ENCODE results near the gene OR6S1.
"Not testable (repeated sequence)": the region's sequence is repeated elsewhere in the genome, so short reads cannot be mapped to it uniquely, and the experiment has no call there.

OR6S1 gene

GRCh38 chr14:20597108-20597507 lies 44.4 kb downstream of the OR6S1 start:
- no peaks in the 10 kb centered on the region for H3K79me2 ChIP-seq (ENCODE audit: control insufficient read depth, low read length)
- peaks cover 4% of the 10 kb centered on the region; the same call in 1 of the 2 replicates for H3K27me3 ChIP-seq (ENCODE audit: control insufficient read depth, low read length)
- H3F3A ChIP-seq (ENCODE audit: control insufficient read depth, insufficient read depth), result no peaks in the 10 kb centered on the region
- H3K4me1 ChIP-seq (ENCODE audit: control insufficient read depth, low read length), result no peaks in the 10 kb centered on the region
- no peaks in the 10 kb centered on the region for H3K9me2 ChIP-seq (replicated peaks; ENCODE audit: control insufficient read depth, low read length)
- no peak for TF ChIP-seq EZH2phosphoT487 (IDR thresholded peaks at IDR 0.05; ENCODE audit: borderline replicate concordance, low read length)
- no peak for TF ChIP-seq CTCF (IDR thresholded peaks at IDR 0.05; ENCODE audit: low read depth, low read length, poor library complexity, severe bottlenecking)
- no peak overlapping the region for H3K4me3 ChIP-seq (ENCODE audit: low read length)
- no peak overlapping the region for H3K27ac ChIP-seq (ENCODE audit: low read depth, low read length)
- H3K36me3 ChIP-seq (ENCODE audit: control insufficient read depth, low read length), result no peaks in the 10 kb centered on the region
- no peaks in the 10 kb centered on the region for H3K9me3 ChIP-seq (ENCODE audit: control insufficient read depth, insufficient read depth, low read length)
- no peaks in the 10 kb centered on the region for H4K20me1 ChIP-seq (ENCODE audit: control insufficient read depth, insufficient read depth, low read depth, low read length)
- H3K4me2 ChIP-seq (ENCODE audit: low read length), result no peak overlapping the region

- not testable (repeated sequence) for H3K36me3 ChIP-seq (ENCODE audit: control insufficient read depth, low read length); H4K20me1 ChIP-seq (ENCODE audit: control insufficient read depth, insufficient read depth, low read depth, low read length); H3K4me1 ChIP-seq (ENCODE audit: control insufficient read depth, low read length); H3K9me2 ChIP-seq (replicated peaks; ENCODE audit: control insufficient read depth, low read length); H3K9me3 ChIP-seq (ENCODE audit: control insufficient read depth, insufficient read depth, low read length); H3K27ac ChIP-seq (ENCODE audit: low read depth, low read length); H3K4me2 ChIP-seq (ENCODE audit: low read length); H3K4me3 ChIP-seq (ENCODE audit: low read length); H3K79me2 ChIP-seq (ENCODE audit: control insufficient read depth, low read length); H3K27me3 ChIP-seq (ENCODE audit: control insufficient read depth, low read length); H3F3A ChIP-seq (ENCODE audit: control insufficient read depth, insufficient read depth)
Measured at GRCh38 chr14:20595726-20596125, 45.8 kb downstream of the OR6S1 start.

- Histone ChIP-seq H3K79me2 (ENCODE audit: control insufficient read depth, low read length) (no peaks in the 10 kb centered on the region), H4K20me1 (ENCODE audit: control insufficient read depth, insufficient read depth, low read depth, low read length) (no peaks in the 10 kb centered on the region), H3K9me3 (ENCODE audit: control insufficient read depth, insufficient read depth, low read length) (no peaks in the 10 kb centered on the region), H3K4me3 (ENCODE audit: low read length) (no peak overlapping the region), H3K4me1 (ENCODE audit: control insufficient read depth, low read length) (no peaks in the 10 kb centered on the region), H3K27ac (ENCODE audit: low read depth, low read length) (no peak overlapping the region), H3K4me2 (ENCODE audit: low read length) (no peak overlapping the region), H3F3A (ENCODE audit: control insufficient read depth, insufficient read depth) (no peaks in the 10 kb centered on the region), H3K27me3 (ENCODE audit: control insufficient read depth, low read length) (peaks cover 4% of the 10 kb centered on the region; the same call in 1 of the 2 replicates), H3K36me3 (ENCODE audit: control insufficient read depth, low read length) (no peaks in the 10 kb centered on the region), H3K9me2 (replicated peaks; ENCODE audit: control insufficient read depth, low read length) (no peaks in the 10 kb centered on the region)
- TF ChIP-seq EZH2phosphoT487 (IDR thresholded peaks at IDR 0.05; ENCODE audit: borderline replicate concordance, low read length), result no peak
Measured at GRCh38 chr14:20592574-20592973, 48.9 kb downstream of the OR6S1 start.

GRCh38 chr14:20591235-20591634 lies 50.3 kb downstream of the OR6S1 start, which contains the start of gene RNASE12:
Gene RNASE12, minus strand, starts transcription at chr14:20591376. Its CDS starts 653 bp downstream, at chr14:20590723.
- no peaks in the 10 kb centered on the region for H3K36me3 ChIP-seq (ENCODE audit: control insufficient read depth, low read length)
- no peak within 1 kb of the TSS for H3K4me2 ChIP-seq (ENCODE audit: low read length)
- no peak within 1 kb of the TSS for H3K27ac ChIP-seq (ENCODE audit: low read depth, low read length)
- H3K79me2 ChIP-seq (ENCODE audit: control insufficient read depth, low read length), result no peaks in the 10 kb centered on the region
- no peaks in the 10 kb centered on the region for H3K9me3 ChIP-seq (ENCODE audit: control insufficient read depth, insufficient read depth, low read length)
- TF ChIP-seq EZH2phosphoT487 (IDR thresholded peaks at IDR 0.05; ENCODE audit: borderline replicate concordance, low read length) (no peak), CTCF (IDR thresholded peaks at IDR 0.05; ENCODE audit: low read depth, low read length, poor library complexity, severe bottlenecking) (no peak)
- no peak within 1 kb of the TSS for H3K4me3 ChIP-seq (ENCODE audit: low read length)
- H3K9me2 ChIP-seq (replicated peaks; ENCODE audit: control insufficient read depth, low read length), result no peaks in the 10 kb centered on the region
- no peaks in the 10 kb centered on the region for H3F3A ChIP-seq (ENCODE audit: control insufficient read depth, insufficient read depth)
- H3K4me1 ChIP-seq (ENCODE audit: control insufficient read depth, low read length), result no peaks in the 10 kb centered on the region
- no peaks in the 10 kb centered on the region for H4K20me1 ChIP-seq (ENCODE audit: control insufficient read depth, insufficient read depth, low read depth, low read length)
- H3K27me3 ChIP-seq (ENCODE audit: control insufficient read depth, low read length), result peaks cover 8% of the 10 kb centered on the region

Measured in DOHH2 (cell line).